Prostate gland (tissue), 2 donors: ENCODE results near the gene TFR2. TPM values are rescaled to one million over a fixed set of nuclear protein-coding genes. Genes with fewer than 3 reads are reported as not detected.

Source experiments
- DNase-seq: peaks from one replicate; pipeline ENCODE4 v3.0.0-alpha.2; 2019; ENCODE audit warnings: low spot score
- H3K27ac ChIP-seq, 2 donors: fragments of 200-600 bp; sonication (generic); 2 replicates each; pipeline ENCODE4 v1.5.1; 2017 to 2019
- H3K27me3 ChIP-seq: fragments of 200-600 bp; sonication (generic); replicated peaks from 2 replicates; pipeline ENCODE4 v1.5.1; 2019; ENCODE audit not compliant: insufficient read depth
- H3K36me3 ChIP-seq, 2 donors: fragments of 200-600 bp; sonication (generic); 1 replicate in 1 of 2; 2 replicates in 1 of 2; pipeline versions ENCODE4 v1.5.1 to v1.8.1; 2017 to 2019
- H3K4me1 ChIP-seq: fragments of 200-600 bp; sonication (generic); replicated peaks from 2 replicates; pipeline ENCODE4 v1.5.1; 2019
- H3K4me3 ChIP-seq, 2 donors: fragments of 200-600 bp; sonication (generic); 2 replicates each; pipeline ENCODE4 v1.5.1; 2017 to 2019
- H3K9me3 ChIP-seq: fragments of 200-600 bp; sonication (generic); 2 replicates; pipeline ENCODE4 v1.5.1; 2017
- POLR2A ChIP-seq: fragments of 450-650 bp; IDR thresholded peaks from one replicate; pipeline ENCODE4 v1.6.1; 2016; ENCODE audit warnings: antibody characterized with exemption, mild to moderate bottlenecking
- POLR2AphosphoS5 ChIP-seq: sonication (generic); formaldehyde crosslinking; IDR thresholded peaks from one replicate; pipeline ENCODE4 v1.6.1; 2017; ENCODE audit warnings: antibody characterized with exemption
- WGBS: methylation state at CpG from one replicate; pipeline ENCODE4 v1.1.5; 2018; 5-methylcytosine and 5-hydroxymethylcytosine counted together
- intact Hi-C: fragments of 100-400 bp; cut with DNase I; formaldehyde crosslinking; loops from one replicate; pipeline ENCODE4 v1.14.2; 2022
- total RNA-seq, 2 donors: library from RNA; depleted of rRNA; stranded (reverse); fragments of >200 nt; gene quantifications; one replicate each; pipeline ENCODE4 v1.1.0, GENCODE V29; 2016
- TF ChIP-seq, protein P1 (sequence below), 4 experiments: fragments of 200-600 bp in 2 of 4; fragments of 450-650 bp in 2 of 4; sonication (generic) in 2 of 4; IDR thresholded peaks; 1 replicate in 3 of 4; 2 replicates in 1 of 4; pipeline ENCODE4 v1.5.1; 2016 to 2019; ENCODE audit warnings: antibody characterized with exemption in 4 of 4, mild to moderate bottlenecking in 2 of 4, moderate library complexity in 2 of 4

TFR2 gene
- total RNA-seq, 2 donors from 2014 or later = 0.59 to 2.3 TPM

GRCh38 chr7:100684534-100685042 is 43.2 kb upstream of the TFR2 start:
- peaks cover 3% of the 10 kb centered on the region for H3K4me1 ChIP-seq
- H3K27ac ChIP-seq = no peak overlapping the region
- H3K27me3 ChIP-seq = no peaks in the 10 kb centered on the region
- intact Hi-C loops = no loop called here
- no peak for TF ChIP-seq POLR2AphosphoS5
- no peak for TF ChIP-seq POLR2A
- TF ChIP-seq, protein P1, sequence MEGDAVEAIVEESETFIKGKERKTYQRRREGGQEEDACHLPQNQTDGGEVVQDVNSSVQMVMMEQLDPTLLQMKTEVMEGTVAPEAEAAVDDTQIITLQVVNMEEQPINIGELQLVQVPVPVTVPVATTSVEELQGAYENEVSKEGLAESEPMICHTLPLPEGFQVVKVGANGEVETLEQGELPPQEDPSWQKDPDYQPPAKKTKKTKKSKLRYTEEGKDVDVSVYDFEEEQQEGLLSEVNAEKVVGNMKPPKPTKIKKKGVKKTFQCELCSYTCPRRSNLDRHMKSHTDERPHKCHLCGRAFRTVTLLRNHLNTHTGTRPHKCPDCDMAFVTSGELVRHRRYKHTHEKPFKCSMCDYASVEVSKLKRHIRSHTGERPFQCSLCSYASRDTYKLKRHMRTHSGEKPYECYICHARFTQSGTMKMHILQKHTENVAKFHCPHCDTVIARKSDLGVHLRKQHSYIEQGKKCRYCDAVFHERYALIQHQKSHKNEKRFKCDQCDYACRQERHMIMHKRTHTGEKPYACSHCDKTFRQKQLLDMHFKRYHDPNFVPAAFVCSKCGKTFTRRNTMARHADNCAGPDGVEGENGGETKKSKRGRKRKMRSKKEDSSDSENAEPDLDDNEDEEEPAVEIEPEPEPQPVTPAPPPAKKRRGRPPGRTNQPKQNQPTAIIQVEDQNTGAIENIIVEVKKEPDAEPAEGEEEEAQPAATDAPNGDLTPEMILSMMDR (IDR thresholded peaks at IDR 0.05) = no peak
- H3K36me3 ChIP-seq = peaks cover 29 to 70% of the 10 kb centered on the region in 2 donors
- no peak for DNase-seq
- WGBS = 90% methylated on average over 14 of the region's 16 CpGs
- H3K4me3 ChIP-seq = no peak overlapping the region
- no peaks in the 10 kb centered on the region for H3K9me3 ChIP-seq

DNA sequence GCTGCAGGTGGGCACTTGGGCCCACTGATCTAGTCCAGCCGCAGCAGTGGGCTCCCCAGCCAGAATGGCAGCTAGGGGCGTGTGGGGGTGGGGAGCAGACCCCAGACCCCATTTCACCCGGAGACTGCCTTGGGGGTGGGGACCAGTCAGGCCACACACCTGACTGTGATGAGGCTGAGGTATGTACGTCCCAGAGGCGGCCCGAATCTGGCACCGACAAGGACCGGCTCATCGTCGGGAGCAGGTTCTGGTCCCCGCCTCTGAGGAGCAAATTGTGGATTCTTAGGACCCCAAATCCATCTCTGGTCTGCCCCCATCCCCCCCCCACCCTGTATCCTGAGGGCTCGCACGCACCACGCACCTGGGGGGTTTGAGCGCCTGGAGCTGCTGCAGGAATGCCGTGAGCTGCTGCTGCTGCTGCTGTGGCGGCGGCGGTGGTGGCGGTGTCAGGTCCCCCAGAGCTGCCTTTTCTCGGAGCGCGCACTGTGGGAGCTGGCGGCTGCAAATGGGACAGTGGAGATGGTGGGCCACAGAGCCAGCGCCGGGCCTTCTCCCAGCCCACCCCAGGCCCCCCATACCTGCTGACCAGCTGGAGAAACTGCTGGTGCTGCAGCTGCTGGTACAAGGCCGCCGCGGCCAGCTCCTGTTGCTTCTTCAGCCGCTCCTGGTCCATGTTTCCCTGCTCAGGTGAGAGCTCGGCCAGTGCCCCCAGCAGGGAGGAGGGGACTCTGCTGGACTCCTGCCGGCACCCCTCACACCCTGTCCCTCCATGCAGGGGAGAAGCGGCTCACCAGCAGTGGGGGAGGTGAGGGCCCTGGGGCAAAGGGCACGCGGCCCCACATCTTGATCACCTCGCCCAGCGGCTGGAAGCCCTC is 42.5 kb upstream of the TFR2 start:
- intact Hi-C loops = no loop called here
- no peaks in the 10 kb centered on the region for H3K9me3 ChIP-seq
- no peaks in the 10 kb centered on the region for H3K27me3 ChIP-seq
- no peak overlapping the region for H3K4me3 ChIP-seq
- no peak for DNase-seq
- H3K36me3 ChIP-seq = peaks cover 29 to 70% of the 10 kb centered on the region in 2 donors
- H3K4me1 ChIP-seq = peaks cover 9% of the 10 kb centered on the region
- no peak for TF ChIP-seq POLR2A
- TF ChIP-seq, protein P1 (IDR thresholded peaks at IDR 0.05) = no peak
- no peak for TF ChIP-seq POLR2AphosphoS5
- 93% methylated on average over 36 of the region's 37 CpGs for WGBS
- H3K27ac ChIP-seq = no peak overlapping the region

DNA sequence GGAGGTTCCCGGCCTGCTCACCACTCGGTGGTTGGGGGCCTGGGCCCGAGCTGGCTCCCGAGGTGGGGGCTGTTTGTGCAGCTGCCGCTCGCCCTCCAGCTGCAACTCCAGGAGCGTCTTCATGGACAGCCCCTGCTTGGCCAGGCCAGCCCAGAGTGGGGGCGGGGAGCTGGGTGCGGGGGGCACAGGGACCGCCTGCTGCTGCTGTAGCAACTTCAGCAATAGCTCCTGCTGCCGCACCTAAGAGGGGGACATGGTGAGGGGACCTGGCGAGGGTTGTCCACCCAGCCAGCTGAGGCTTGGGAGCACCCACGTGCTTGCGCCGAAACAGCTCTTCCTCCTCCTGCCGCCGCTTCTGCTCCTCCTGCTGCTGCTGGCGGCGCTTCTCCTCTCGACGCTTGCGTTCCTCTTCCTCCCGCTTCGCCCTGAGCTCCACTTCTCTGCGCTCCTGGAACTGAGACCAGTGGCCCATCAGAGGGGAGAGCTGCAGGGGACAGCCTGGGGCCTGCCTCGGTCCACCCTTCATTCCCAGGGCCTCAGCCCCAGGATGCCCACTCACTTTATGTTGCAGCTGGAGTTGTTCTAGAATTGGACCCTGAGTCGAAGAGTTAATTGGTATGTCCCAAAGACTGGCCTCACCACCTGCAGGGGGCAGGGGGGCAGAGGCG is 41.8 kb upstream of the TFR2 start:
- Histone ChIP-seq H3K4me1 (peaks cover 16% of the 10 kb centered on the region), H3K4me3 (no peak overlapping the region), H3K27ac (no peak overlapping the region), H3K36me3 (peaks cover 25 to 63% of the 10 kb centered on the region in 2 donors), H3K9me3 (no peaks in the 10 kb centered on the region), H3K27me3 (no peaks in the 10 kb centered on the region)
- intact Hi-C loops = no loop called here
- DNase-seq = no peak
- WGBS = 82% methylated on average over 24 of the region's 28 CpGs
- TF ChIP-seq POLR2A (no peak), POLR2AphosphoS5 (no peak)
- TF ChIP-seq, protein P1 (IDR thresholded peaks at IDR 0.05) = no peak

DNA sequence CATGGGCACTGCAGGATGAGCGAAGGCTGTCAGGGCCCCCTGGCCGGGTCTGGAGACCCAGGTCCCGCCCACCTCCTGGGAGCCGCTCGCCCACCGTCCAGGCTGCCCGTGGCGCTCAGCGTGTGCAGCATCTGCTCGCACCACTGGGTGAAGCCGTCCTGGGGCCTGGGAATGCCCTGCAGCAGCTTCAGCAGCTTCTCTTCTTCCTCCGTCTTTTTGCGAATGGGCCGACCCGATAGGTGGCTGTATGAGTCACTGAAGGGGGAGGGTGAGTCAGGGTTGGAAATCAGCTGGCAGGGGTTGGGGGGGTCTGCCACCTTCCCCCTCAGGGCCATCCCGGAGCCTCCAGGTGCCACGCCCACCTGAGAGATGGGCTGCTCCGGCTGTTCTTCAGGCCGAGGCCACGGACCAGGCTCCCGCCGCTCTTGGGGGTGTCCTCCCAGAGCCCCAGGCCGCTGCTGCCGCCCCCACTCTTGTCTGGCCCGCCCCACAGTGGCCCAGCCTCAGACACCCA is 40.9 kb upstream of the TFR2 start:
- TF ChIP-seq, protein P1 (IDR thresholded peaks at IDR 0.05) = no peak
- no peak for TF ChIP-seq POLR2AphosphoS5
- no peak for TF ChIP-seq POLR2A
- peaks cover 27 to 60% of the 10 kb centered on the region in 2 donors for H3K36me3 ChIP-seq
- no peaks in the 10 kb centered on the region for H3K27me3 ChIP-seq
- DNase-seq = no peak
- no peak overlapping the region for H3K27ac ChIP-seq
- H3K4me1 ChIP-seq = peaks cover 17% of the 10 kb centered on the region
- WGBS = 65% methylated on average over 25 of the region's 25 CpGs
- no peak overlapping the region for H3K4me3 ChIP-seq
- H3K9me3 ChIP-seq = no peaks in the 10 kb centered on the region
- intact Hi-C loops = no loop called here
